ENCODE measurements around the gene DNAJC11.

The DNAJC11 gene

DNA sequence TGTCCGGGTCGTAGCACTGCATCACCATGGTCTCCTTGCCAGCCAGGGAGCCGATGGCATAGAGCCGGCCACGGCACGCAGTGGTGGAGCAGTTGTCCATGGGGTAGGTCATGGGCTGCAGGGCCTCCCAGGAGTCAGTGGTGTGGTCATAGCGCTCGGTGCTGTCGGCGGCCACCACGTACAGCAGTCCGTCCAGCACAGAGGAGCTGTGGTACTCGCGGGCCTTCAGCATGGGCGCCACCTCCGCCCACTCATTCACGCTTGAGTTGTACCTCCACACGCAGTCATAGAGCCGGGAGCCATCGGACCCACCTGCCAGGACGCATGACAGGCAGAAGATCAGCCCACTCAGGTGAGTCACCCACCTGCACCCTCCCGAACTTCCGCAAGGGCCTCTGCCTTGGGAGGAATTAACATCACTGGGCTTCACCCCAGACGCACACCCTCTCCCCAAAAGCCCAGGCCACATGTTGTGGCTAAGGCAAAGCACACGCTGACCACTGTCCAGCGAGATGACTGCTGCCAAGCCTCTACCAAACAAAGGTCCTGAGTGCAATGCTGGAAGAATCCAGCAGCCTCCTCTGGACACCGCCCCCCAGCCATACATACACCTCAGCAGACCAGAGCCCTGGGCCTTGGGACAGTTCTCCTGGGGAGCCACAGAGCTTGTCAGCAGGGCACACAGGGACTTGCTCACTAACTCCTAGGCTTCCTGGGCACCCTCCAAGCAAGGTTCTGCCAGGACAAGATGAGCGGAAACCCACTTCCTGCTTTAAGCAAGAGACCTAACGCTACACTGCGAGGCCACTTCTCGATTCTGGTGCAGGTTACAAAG lies 102.3 kb downstream of the DNAJC11 start:
- DNase-seq (ENCODE audit: low read depth) = peak; percentile 24

DNA sequence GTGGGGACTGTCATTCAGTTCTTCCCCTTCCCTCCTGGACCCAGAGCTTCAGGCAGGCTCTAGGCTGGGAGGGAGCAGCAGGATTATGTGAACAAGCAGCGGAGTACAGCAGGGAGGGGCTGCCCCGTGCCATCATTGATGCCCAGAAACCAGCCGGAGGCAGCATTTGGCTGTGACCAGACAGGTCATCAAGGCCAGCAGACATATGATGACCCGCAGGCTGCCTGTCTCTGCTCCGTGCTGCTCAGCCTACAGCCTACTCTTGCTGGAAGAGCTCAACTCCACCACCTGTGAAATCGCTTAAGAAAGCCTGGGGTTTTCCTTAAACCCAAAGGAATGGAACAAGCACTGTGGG lies 103.9 kb downstream of the DNAJC11 start:
- no peak for DNase-seq (ENCODE audit: low read depth)

DNA sequence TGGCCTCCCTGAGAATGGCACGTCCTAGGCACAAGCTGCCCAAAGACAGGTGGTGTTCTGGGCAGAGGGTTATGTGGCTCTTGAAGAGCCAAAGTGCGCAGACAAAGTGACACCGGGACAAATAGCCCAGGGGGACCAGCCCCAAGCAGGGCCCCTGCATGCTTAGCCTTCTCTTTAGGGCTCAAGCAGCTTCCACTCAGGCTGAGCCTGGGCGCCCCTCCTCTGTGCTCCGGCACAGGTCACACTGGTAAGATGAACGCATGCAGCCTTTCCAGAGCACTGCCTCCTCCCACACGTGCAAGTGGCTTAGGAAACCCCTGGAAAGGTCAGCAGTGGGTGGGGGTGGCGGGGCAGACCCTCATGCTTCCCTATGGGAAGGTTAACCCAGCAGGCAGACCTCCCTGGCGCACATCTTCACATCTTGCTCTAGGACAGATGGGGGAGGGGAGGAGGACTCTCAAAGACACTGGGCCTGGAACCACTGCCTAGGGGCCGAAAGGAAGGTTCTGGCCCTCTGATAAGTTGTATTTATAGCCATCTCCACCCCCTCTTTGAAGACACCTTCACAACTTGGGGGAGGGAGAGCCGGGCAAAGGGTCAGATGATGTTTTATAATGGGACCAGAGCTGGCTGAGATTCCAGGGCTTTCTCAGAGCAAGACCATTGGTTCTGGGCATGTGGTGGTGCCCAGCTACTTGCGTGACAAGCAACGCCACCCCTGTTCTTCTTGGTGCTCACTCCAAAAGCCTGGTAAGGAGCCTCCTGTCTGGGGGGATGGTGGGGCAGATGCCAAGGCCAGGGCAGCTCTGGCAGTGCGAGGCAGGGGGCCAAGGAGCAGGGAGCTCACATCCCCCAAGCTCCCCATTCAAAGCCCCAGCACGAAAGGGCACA lies 104.5 kb downstream of the DNAJC11 start:
- no peak for DNase-seq (ENCODE audit: low read depth)

DNA sequence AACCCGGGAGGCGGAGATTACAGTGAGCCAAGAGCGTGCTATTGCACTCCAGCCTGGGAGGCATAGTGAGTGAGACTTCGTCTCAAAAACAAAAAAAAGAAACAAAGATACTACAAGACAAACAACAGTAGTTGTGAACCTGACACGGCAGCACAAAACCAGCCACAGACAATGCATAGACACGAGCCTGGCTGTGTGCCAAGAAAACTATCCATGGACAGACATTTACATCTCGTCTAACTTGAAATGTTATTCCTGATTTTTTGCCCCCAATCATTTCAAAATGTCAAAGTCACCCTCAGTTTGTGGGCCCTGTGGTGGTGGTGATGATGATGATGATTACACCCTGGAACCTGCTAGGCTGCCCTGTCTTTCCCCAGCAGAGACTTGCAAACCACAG lies 105.3 kb downstream of the DNAJC11 start:
- DNase-seq (ENCODE audit: low read depth) = no peak

DNA sequence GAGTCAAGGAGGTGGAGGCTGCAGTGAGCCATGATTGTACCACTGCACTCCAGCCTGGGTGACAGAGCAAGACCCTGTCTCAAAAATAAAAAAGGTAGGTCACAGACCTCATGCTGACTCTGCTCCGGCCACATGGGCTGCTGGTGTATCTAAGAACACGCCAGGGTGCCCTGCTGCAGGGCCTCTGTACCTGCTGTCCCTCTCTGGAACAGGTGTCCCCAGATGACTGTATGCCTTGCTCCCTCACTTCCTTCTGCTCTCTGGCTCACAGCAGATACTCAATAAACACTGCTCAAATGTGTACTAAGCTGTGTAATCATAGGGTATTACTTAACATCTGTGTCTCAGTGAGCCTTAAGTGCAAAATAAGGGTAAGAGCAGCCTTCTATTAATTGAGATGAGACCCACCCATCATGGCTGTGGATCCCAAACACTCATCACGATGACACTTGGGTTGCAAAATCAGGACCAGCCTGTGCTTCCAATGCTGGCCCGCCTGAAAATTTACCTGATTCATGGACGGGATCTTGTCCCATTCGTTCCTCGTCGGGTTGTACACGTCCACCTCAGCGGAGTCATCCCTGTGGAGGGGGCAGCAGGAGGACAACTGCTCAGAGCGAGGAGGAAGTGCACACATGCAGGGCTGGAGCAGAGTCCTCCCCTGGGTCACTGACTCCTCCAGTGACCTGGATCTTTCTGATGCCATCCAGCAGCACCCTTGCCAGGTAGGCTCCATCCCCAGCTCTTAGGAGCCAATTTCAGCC lies 106.5 kb downstream of the DNAJC11 start:
- DNase-seq (ENCODE audit: low read depth) = no peak

DNA sequence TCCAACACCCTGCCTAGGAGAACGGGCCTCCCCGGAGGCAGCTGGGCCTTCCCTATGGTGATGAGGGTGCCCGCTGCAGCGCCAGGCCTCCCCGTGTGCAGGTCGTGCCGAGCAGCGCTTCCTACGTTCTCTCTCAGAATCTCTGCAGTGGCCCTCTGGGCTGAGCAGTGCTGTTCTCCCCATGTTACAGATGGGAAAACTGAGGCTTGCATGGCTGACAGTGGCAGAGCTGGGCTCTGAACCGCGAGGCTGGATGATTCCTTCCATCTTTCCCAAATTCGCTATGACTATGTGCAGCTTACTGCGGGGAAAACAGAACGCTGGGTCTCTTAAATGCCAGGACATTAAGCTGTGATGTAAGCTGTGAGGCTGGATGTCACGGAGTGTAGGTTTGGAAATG lies 107.8 kb downstream of the DNAJC11 start:
- DNase-seq (ENCODE audit: low read depth) = no peak

DNA sequence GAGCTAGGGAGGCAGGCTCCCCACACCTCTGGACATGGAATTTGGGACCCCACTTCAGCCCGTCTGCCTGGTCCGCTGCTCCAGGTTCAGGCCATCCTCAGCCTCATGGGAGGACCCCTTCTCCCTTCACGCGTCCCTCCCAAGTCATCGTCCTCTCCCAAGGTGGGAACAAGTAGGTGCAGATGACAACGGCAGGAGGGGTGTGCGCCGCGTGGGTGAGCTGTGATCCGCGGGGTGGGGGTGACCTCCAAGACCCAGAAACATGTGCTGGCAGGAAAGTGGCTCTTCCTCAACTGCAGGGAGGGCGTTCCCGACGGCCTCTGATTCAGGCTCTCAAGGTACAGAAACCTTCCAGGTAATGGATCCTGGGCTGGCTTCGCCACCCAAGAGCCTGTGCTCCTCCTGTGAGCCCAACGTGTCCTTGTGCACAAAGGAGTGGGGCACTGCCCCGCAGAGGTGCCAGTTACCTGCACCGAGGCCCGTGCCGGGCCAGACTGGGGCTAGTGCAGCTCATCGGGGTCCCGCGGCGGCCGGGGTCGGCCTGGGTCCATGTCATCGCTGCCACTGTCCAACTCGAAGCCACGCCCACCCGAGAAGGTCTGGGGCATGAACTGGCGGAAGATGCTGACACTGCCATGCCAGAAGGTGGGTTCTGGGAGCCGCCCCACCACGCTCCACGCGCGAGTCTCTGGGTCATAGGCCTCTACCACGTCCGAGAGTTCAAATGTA lies 108.6 kb downstream of the DNAJC11 start:
- no peak for DNase-seq (ENCODE audit: low read depth)

DNA sequence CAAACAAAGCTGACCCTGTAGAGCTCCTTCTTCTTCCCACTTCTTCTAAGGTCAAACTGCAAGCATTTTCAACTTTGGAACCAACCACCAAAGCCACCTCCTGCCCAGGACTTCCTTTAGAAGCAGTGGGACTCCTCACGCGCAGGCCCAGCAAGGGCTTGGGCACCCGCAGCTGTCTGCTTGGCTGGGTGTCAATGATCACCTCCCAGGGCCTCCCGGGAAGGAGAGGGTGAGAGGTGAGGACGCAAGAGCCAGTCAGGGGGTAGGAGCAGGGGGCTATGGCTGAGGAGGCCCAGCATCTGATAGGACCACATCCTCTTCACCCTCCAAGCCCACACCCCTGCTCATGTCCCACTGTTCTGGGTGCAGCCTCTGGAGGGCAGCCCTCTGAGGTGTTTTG lies 109.2 kb downstream of the DNAJC11 start:
- DNase-seq (ENCODE audit: low read depth) = no peak

DNA sequence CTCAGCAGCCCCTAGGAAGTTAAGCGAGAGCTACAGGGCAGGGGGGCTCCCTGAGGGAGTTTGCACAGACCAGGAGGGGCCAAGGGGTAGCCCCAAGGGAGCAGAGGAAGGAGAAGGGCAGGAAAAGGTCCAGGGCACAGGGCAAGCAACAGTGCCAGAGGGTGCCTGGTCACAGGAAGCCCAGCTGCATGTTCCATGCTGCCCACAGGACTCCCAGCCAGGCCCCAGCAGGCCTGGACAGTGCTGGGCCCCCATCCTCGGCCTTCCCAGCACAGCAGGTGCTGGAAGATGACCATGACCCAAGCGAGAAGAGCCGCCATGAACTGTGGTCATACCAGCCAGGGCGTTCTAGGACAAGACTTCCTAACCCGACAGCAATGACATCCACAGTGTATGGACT lies 110.0 kb downstream of the DNAJC11 start:
- DNase-seq (ENCODE audit: low read depth) = no peak

DNA sequence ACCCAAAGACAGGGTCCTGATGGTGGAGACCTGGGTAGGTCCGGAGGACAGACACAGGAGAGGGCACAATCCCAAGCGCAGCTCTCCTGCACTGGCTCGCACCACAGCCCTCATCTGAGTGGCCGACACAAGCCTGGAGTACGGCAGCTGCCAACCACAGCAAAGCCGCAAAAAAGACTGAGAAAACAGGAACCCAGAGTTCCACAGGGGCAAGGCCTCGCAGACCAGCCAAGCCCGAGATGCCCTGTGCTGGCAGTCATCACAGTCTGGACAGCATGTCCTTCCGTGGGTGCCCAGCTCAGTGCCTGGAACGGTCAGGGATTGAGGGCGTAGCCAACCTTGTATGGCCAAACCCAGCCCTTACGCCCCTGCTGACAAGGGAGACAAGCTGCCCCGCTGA lies 110.4 kb downstream of the DNAJC11 start:
- no peak for DNase-seq (ENCODE audit: low read depth)

DNA sequence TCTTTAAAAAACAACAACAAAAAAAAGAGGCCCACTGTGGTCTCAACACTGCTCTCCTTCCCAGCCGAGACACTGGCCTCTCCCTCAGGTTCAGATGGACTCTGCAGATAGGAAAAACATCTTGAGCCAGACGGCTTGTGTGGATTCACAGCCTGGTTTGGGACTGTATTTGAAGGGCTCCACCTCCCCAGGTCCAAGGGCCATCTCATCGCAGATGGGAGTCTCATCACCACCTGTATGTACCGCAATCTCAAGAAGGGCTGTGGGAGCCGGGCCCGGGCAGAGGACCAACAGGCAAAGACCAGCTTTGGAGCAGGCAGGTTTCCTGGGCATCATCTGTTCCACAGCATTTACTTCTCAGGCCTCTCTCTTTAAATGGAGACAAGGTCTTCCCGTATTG lies 111.6 kb downstream of the DNAJC11 start:
- no peak for DNase-seq (ENCODE audit: low read depth)

DNA sequence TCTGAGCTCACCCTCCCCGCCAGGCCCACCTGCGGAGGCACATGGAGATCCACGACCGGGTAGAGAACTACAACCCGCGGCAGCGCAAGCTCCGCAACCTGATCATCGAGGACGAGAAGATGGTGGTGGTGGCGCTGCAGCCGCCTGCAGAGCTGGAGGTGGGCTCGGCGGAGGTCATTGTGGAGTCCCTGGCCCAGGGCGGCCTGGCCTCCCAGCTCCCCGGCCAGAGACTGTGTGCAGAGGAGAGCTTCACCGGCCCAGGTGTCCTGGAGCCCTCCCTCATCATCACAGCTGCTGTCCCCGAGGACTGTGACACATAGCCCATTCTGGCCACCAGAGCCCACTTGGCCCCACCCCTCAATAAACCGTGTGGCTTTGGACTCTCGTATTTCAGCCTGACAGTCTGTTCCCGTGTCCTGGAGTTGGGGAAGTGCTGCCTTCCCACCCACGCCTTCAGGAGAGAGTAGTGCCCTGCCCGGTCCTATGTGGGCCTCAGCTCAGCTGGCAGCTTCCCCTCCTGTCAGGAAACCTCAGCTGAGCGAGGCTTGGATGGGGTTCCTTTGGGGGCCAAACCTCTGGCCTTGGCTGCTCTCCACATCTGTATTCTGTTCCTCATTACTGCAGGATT lies 112.6 kb downstream of the DNAJC11 start:
- DNase-seq (ENCODE audit: low read depth) = no peak

DNA sequence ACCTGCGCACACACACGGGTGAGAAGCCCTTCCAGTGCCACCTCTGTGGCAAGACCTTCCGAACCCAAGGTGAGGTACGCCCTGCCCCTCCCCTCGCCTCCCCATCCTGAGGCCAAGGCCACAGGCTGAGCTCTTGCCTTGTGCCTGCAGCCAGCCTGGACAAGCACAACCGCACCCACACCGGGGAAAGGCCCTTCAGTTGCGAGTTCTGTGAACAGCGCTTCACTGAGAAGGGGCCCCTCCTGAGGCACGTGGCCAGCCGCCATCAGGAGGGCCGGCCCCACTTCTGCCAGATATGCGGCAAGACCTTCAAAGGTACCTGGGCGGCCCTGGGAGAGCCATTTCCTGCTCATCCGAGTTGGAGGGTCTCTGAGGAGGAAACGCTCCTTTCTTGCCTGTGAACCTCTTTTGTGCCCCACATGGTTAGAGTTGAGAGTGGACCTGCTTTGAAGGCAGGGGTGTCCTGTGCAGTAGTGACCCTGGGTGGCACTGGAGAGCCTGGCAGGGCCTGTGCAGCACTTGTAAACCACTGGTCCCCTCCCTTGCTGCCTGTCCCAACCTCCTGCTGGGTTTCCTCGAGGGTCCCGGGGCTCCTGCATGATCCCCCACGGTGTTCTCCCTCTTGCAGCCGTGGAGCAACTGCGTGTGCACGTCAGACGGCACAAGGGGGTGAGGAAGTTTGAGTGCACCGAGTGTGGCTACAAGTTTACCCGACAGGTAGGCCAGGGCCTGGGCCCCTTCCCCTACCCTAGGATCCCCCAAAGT lies 113.3 kb downstream of the DNAJC11 start:
- no peak for DNase-seq (ENCODE audit: low read depth)

DNA sequence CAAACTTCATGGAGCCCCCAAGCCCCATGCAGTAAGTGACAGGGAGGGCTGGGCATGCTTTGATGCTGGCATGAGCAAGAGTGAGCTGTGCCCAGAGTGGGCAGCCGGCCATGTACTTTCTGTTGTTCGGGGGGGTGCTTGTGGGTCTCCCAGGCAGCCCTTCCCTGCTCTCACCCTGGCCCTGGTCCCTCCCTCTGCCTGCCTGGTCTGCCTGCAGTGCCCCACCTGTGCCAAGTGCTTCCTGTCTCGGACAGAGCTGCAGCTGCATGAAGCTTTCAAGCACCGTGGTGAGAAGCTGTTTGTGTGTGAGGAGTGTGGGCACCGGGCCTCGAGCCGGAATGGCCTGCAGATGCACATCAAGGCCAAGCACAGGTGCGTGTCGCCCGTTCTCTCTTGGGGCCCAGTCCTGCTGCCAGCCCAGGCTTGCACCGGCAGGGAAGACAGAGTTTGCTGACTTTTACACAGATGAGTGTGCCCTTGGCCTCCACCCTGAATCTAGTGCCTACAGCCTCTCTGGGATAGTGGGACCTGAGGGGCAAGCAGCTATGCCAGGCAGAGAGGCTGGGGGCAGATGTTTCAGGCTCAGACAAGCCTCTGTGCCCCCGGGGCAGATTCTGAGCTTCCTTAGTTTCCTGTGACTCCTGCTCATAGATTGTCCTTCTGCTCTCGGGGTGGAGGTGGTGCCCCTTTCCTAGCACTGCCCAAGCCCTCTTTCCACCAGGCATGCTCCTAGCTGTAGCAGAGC lies 114.2 kb downstream of the DNAJC11 start:
- peak; percentile 17 for DNase-seq (ENCODE audit: low read depth)

DNA sequence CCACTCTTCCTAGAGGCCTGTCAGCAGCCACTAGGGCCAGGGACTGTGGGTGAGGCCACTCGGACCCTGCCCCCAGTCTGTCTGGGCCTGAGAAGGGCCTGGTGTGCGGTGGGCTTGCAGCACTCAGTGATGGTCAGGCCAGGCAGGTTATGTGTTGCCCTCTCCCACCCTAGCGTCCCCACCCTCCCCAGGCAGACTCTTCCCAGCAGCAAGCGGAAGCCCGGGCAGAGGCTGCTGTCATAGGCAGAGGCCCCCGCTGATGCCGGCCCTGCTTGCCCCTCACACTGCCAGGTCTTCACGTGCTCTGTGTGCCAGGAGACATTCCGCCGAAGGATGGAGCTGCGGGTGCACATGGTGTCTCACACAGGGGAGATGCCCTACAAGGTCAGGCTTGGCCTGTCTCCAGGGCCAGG lies 115.2 kb downstream of the DNAJC11 start:
- DNase-seq (ENCODE audit: low read depth) = no peak

DNA sequence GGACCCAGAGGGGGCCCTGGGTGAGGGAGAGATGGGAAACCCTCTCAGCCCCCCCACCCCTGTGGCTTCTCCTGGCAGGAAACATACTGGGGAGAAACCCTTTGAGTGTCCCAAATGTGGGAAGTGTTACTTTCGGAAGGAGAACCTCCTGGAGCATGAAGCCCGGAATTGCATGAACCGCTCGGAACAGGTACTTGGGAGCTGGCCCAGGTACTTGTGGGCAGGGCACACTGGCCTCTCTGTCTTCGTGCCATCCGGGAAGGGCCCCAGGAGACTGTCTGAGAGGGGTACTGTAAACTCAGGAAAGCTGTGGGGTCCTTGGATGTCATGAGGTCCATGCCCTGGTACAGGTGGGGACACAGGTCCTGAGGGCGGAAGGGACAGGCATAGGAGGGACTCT lies 115.8 kb downstream of the DNAJC11 start:
- DNase-seq (ENCODE audit: low read depth) = no peak

DNA sequence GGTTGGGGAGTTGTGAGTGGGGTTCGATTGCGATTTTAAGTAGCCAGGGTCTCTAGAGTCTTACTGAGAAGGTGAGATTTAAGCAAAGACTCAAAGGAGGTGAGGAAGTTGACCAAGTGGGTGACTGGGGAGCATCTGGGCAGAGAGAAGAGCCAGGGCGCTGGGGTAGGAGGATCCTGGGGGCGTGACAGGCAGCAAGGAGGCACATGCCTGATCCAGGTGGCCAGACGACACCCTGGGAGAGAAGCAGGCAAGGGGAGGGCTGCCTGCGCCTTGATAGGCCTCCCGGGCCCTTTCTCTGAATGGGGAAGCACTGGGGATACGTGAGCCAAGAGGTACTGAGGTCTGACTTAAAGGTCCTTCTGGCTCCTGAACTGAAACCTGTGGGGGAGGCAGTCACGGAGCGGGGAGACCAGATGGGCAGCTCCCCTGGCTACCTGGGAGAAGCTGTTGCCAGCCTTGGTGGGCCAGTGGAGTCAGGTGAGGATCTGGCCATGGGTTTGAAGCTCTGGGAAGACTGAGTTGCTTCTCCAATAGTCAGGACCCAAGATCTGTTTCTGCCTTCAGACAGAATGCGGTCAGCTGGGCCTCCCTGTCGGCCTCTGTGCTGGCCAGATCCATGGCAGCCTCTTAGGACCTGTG lies 116.4 kb downstream of the DNAJC11 start:
- DNase-seq (ENCODE audit: low read depth) = no peak

Measured in ELR (cell line).